Activated CD4-positive, alpha-beta T cell treated with anti-CD3 and anti-CD28 coated beads, Interleukin-2, Interleukin-6, amounts not matched to agents 100 ng/mL and 50 ng/mL, durations not matched to agents 16 hours and 8 hours (primary cell): ENCODE results near the gene SPATA24.
"Not testable (repeated sequence)": the region's sequence is repeated elsewhere in the genome, so short reads cannot be mapped to it uniquely, and the experiment has no call there.

Experiments used
- DNase-seq: peaks from one replicate; pipeline ENCODE4 v3.0.0-alpha.2; 2020

SPATA24 gene

GRCh38 chr5:139394123-139394653 is 9.7 kb downstream of the SPATA24 start:
- peak; percentile 83 for DNase-seq

GRCh38 chr5:139393497-139394122 is 10.3 kb downstream of the SPATA24 start:
- no peak for DNase-seq

GRCh38 chr5:139392678-139393496 is 11.0 kb downstream of the SPATA24 start:
- peak; percentile 93 for DNase-seq

GRCh38 chr5:139392324-139392677 is 11.6 kb downstream of the SPATA24 start:
- DNase-seq, result no peak

GRCh38 chr5:139391570-139392323 is 12.1 kb downstream of the SPATA24 start:
- peak; percentile 73 for DNase-seq

GRCh38 chr5:139390639-139391569 is 13.0 kb downstream of the SPATA24 start:
- DNase-seq, result no peak

GRCh38 chr5:139389701-139390638 is 13.9 kb downstream of the SPATA24 start, which contains the start of gene MZB1:
Gene MZB1, minus strand, starts transcription at chr5:139389913. Its CDS starts 57 bp downstream, at chr5:139389856.
- DNase-seq, result peak; percentile 89

GRCh38 chr5:139388198-139388821 is 15.6 kb downstream of the SPATA24 start:
- no peak for DNase-seq

- no peak for DNase-seq
Observed at GRCh38 chr5:139387611-139388197, 16.2 kb downstream of the SPATA24 start.

- DNase-seq, result not testable (repeated sequence)
Observed at GRCh38 chr5:139386956-139387355, 16.9 kb downstream of the SPATA24 start.

GRCh38 chr5:139386050-139386438 is 17.8 kb downstream of the SPATA24 start:
- DNase-seq, result no peak

- DNase-seq, result no peak
Observed at GRCh38 chr5:139385061-139386049, 18.5 kb downstream of the SPATA24 start.

- no peak for DNase-seq
Observed at GRCh38 chr5:139384591-139385051, 19.3 kb downstream of the SPATA24 start.

- no peak for DNase-seq
Observed at GRCh38 chr5:139383993-139384590, 19.8 kb downstream of the SPATA24 start.

- no peak for DNase-seq
Observed at GRCh38 chr5:139383275-139383992, 20.5 kb downstream of the SPATA24 start, which contains the start of gene SLC23A1. Gene SLC23A1, minus strand, starts transcription at chr5:139383297. Its CDS starts 44 bp downstream, at chr5:139383253.

GRCh38 chr5:139382807-139383206 is 21.1 kb downstream of the SPATA24 start:
- no peak for DNase-seq
